Caki2 (cell line): ENCODE results near the gene SAAL1. TPM values are rescaled to one million over a fixed set of nuclear protein-coding genes. Genes with fewer than 3 reads are reported as not detected.

Source experiments
- DNase-seq: peaks from one replicate; pipeline ENCODE4 v3.0.0-alpha.2; 2015; ENCODE audit warnings: low read depth
- in situ Hi-C: cut with HindIII; loops from 2 replicates; pipeline ENCODE4 v1.10.0; 2016; ENCODE audit warnings: low sequenced_read_pairs, low pct_unique_long_range_greater_than_20kb, mixed read lengths
- total RNA-seq: library from RNA; depleted of rRNA; stranded (reverse); fragments of >200 nt; shearing (Covaris generic); gene quantifications from 2 replicates; pipeline ENCODE4 v1.2.3, GENCODE V29; 2014; ENCODE audit warnings: low replicate concordance; rRNA removed

SAAL1 gene
- total RNA-seq, 1 experiment from 2014 or later: 26.3 TPM

- no peak for DNase-seq
- in situ Hi-C loops: no loop called here
These were observed 59.6 kb downstream of the SAAL1 start, which contains the start of gene TPH1 for GRCh38 chr11:18046116-18046777. TPH1 (minus strand) TSS chr11:18046269; CDS start chr11:18040762, 5,507 bp downstream.

GRCh38 chr11:18036456-18036855, 69.4 kb downstream of the SAAL1 start:
- DNase-seq: no peak
- in situ Hi-C loops: no loop called here

Other genes starting within 250 kb of the SAAL1 start
- gene SERGEF, start 93.0 kb downstream of the SAAL1 start, total RNA-seq: 47.1 and 52.0 TPM in 2 replicates
- not detected in 2 replicates for gene TPH1, start 59.8 kb downstream of the SAAL1 start, total RNA-seq
- not detected in 2 replicates for gene MRGPRX3, start 26.5 kb upstream of the SAAL1 start, total RNA-seq
- not detected in 2 replicates for gene MRGPRX4, start 66.8 kb upstream of the SAAL1 start, total RNA-seq
- not detected in 2 replicates for gene SAA4, start 130.7 kb upstream of the SAAL1 start, total RNA-seq
- not detected in 2 replicates for gene SAA2, start 142.6 kb upstream of the SAAL1 start, total RNA-seq
- gene SAA1, start 160.2 kb upstream of the SAAL1 start, total RNA-seq: 0.67 and 4.8 TPM in 2 replicates
- 28.4 and 35.4 TPM in 2 replicates for gene HPS5, start 216.1 kb upstream of the SAAL1 start, total RNA-seq
- 73.3 and 76.1 TPM in 2 replicates for gene GTF2H1, start 216.5 kb upstream of the SAAL1 start, total RNA-seq